Panc1 (cell line): ENCODE measurements around the gene NEMP1. TPM values are rescaled to one million over a fixed set of nuclear protein-coding genes. Genes with fewer than 3 reads are reported as not detected.

Experiments
- ATAC-seq: fragments of 200-7000 bp; cut with Tn5 transposase; 2 replicates; pipeline ENCODE4 v1.9.1; 2020; ENCODE audit warnings: mild to moderate bottlenecking, moderate library complexity
- BruUV-seq: library from RNA; stranded (reverse); fragments of 400-500 nt; replicated peaks from 2 replicates; lab custom pipeline; 2021; lab: Mats Ljungman, UMichigan
- CTCF ChIA-PET: fragments of 300-600 bp; sonication (Branson Sonifier 250); formaldehyde crosslinking; loops from one replicate; lab custom pipeline; 2022; ENCODE audit warnings: antibody characterized with exemption; lab: Charles Lee
- POLR2A ChIA-PET: fragments of 300-600 bp; sonication (Branson Sonifier 250); formaldehyde crosslinking; loops from one replicate; lab custom pipeline; 2022; ENCODE audit warnings: antibody characterized with exemption; lab: Charles Lee
- DNase-seq: peaks from one replicate; pipeline ENCODE4 v3.0.0-alpha.2; 2010; ENCODE audit warnings: low read depth, low spot score
- H3K27ac ChIP-seq: 2 replicates; pipeline ENCODE4 v1.5.1; 2011; ENCODE audit warnings: mild to moderate bottlenecking, low read length, inconsistent platforms
- H3K27me3 ChIP-seq: fragments of 200-500 bp; sonication (Bioruptor generic); 2 replicates; pipeline ENCODE4 v1.6.0; 2014; ENCODE audit warnings: low read length, inconsistent platforms; ENCODE audit not compliant: control insufficient read depth, insufficient read depth
- H3K36me3 ChIP-seq: fragments of 200-500 bp; sonication (Bioruptor generic); 2 replicates; pipeline ENCODE4 v1.5.1; 2014; ENCODE audit warnings: inconsistent platforms, mild to moderate bottlenecking, low read length, moderate library complexity; ENCODE audit not compliant: control insufficient read depth, insufficient read depth
- H3K4me1 ChIP-seq: 2 replicates; pipeline ENCODE4 v1.5.1; 2011; ENCODE audit warnings: inconsistent platforms, mild to moderate bottlenecking, low read length, moderate library complexity; ENCODE audit not compliant: control insufficient read depth, insufficient read depth
- H3K4me3 ChIP-seq, 2 experiments: 2 replicates each; pipeline ENCODE4 v1.5.1; 2011 to 2012; ENCODE audit warnings: low read depth in 2 of 2, low read length in 2 of 2, mild to moderate bottlenecking in 2 of 2, inconsistent platforms in 1 of 2, moderate library complexity in 1 of 2
- H3K9me3 ChIP-seq: fragments of 200-500 bp; sonication (Bioruptor generic); 2 replicates; pipeline ENCODE4 v1.5.1; 2014; ENCODE audit warnings: low read depth, mild to moderate bottlenecking, inconsistent platforms, low read length, moderate library complexity; ENCODE audit not compliant: control insufficient read depth, insufficient read depth
- CTCF ChIP-seq: fragments of 450-650 bp; IDR thresholded peaks from 2 replicates; pipeline ENCODE4 v1.5.1; 2017; ENCODE audit warnings: mild to moderate bottlenecking
- POLR2AphosphoS5 ChIP-seq: IDR thresholded peaks from 2 replicates; pipeline ENCODE4 v1.6.1; 2012; ENCODE audit warnings: mild to moderate bottlenecking, low read depth, low read length, moderate library complexity
- REST ChIP-seq, 2 experiments: IDR thresholded peaks; 2 replicates each; pipeline ENCODE4 v1.6.1; 2011 to 2012; ENCODE audit warnings: low read depth in 2 of 2, control low read depth in 1 of 2, low read length in 1 of 2, mild to moderate bottlenecking in 1 of 2, moderate library complexity in 1 of 2; ENCODE audit not compliant: insufficient read depth in 1 of 2
- SIN3A ChIP-seq: IDR thresholded peaks from 2 replicates; pipeline ENCODE4 v1.6.1; 2012; ENCODE audit warnings: low read depth, mild to moderate bottlenecking, low read length, moderate library complexity, borderline replicate concordance; ENCODE audit not compliant: insufficient read depth
- TCF7L2 ChIP-seq: IDR thresholded peaks from 2 replicates; pipeline ENCODE4 v1.6.1; 2011; ENCODE audit warnings: mild to moderate bottlenecking, low read depth, low read length, inconsistent platforms
- in situ Hi-C: cut with HindIII; loops from 2 replicates; pipeline ENCODE4 v1.10.0; 2016; ENCODE audit warnings: low sequenced_read_pairs, low pct_unique_long_range_greater_than_20kb
- intact Hi-C: fragments of 100-400 bp; cut with micrococcal nuclease; formaldehyde crosslinking; loops from one replicate; pipeline ENCODE4 v1.10.0; 2022; ENCODE audit not compliant: unreplicated experiment
- total RNA-seq: library from RNA; stranded (reverse); gene quantifications from one replicate; pipeline ENCODE4 v1.2.1, GENCODE V29; 2021; ENCODE audit not compliant: unreplicated experiment

NEMP1 gene
- total RNA-seq, 1 experiment from 2014 or later = 46.9 TPM

GRCh38 chr12:57027805-57028153 lies 50.8 kb downstream of the NEMP1 start:
- no peaks in the 10 kb centered on the region for H3K9me3 ChIP-seq
- H3K36me3 ChIP-seq = no peaks in the 10 kb centered on the region
- ChIA-PET CTCF (no interaction called here), POLR2A (no interaction called here)
- no peak overlapping the region for H3K27ac ChIP-seq
- H3K4me1 ChIP-seq = no peaks in the 10 kb centered on the region
- DNase-seq (no peak), ATAC-seq (no peak)
- no peak overlapping the region for H3K4me3 ChIP-seq
- intact Hi-C loops (no loop called here), in situ Hi-C loops (no loop called here)
- no peaks in the 10 kb centered on the region for H3K27me3 ChIP-seq
- TF ChIP-seq REST (IDR thresholded peaks at IDR 0.05; ENCODE audit: insufficient read depth in 1 of 2, low read depth in 2 of 2, low read length in 1 of 2) (no peak), POLR2AphosphoS5 (no peak), CTCF (no peak), TCF7L2 (no peak), SIN3A (no peak)
- BruUV-seq = no TSS peak

- BruUV-seq = no TSS peak
- no peaks in the 10 kb centered on the region for H3K4me1 ChIP-seq
- H3K27ac ChIP-seq = no peak overlapping the region
- POLR2A ChIA-PET = no interaction called here
- no peak for DNase-seq
- CTCF ChIA-PET = no interaction called here
- TF ChIP-seq REST (IDR thresholded peaks at IDR 0.05; ENCODE audit: insufficient read depth in 1 of 2, low read depth in 2 of 2, low read length in 1 of 2) = no peak
- no peak for TF ChIP-seq TCF7L2
- TF ChIP-seq SIN3A = no peak
- TF ChIP-seq CTCF = no peak
- TF ChIP-seq POLR2AphosphoS5 = no peak
- H3K4me3 ChIP-seq = no peak overlapping the region
- ATAC-seq = no peak
- H3K27me3 ChIP-seq = no peaks in the 10 kb centered on the region
- intact Hi-C loops (no loop called here), in situ Hi-C loops (no loop called here)
- H3K36me3 ChIP-seq = no peaks in the 10 kb centered on the region
- no peaks in the 10 kb centered on the region for H3K9me3 ChIP-seq
These were observed 51.4 kb downstream of the NEMP1 start for GRCh38 chr12:57027011-57027804.
